ES-I3 (cell line): ENCODE data around the gene PTPRE.

Experiments used
- H3K36me3 ChIP-seq: 2 replicates; pipeline ENCODE4 v1.6.1; 2013; ENCODE audit warnings: mild to moderate bottlenecking, low read length, control low read depth, moderate library complexity; ENCODE audit not compliant: insufficient read depth
- H3K4me1 ChIP-seq: 2 replicates; pipeline ENCODE4 v1.6.1; 2013; ENCODE audit warnings: mild to moderate bottlenecking, control low read depth, low read length; ENCODE audit not compliant: insufficient read depth
- H3K9ac ChIP-seq: 2 replicates; pipeline ENCODE4 v1.6.1; 2013; ENCODE audit warnings: low read depth, mild to moderate bottlenecking, low read length, moderate library complexity
- H3K9me3 ChIP-seq: 2 replicates; pipeline ENCODE4 v1.6.1; 2013; ENCODE audit warnings: mild to moderate bottlenecking, low read length, moderate library complexity; ENCODE audit not compliant: control insufficient read depth, insufficient read depth

The PTPRE gene

DNA sequence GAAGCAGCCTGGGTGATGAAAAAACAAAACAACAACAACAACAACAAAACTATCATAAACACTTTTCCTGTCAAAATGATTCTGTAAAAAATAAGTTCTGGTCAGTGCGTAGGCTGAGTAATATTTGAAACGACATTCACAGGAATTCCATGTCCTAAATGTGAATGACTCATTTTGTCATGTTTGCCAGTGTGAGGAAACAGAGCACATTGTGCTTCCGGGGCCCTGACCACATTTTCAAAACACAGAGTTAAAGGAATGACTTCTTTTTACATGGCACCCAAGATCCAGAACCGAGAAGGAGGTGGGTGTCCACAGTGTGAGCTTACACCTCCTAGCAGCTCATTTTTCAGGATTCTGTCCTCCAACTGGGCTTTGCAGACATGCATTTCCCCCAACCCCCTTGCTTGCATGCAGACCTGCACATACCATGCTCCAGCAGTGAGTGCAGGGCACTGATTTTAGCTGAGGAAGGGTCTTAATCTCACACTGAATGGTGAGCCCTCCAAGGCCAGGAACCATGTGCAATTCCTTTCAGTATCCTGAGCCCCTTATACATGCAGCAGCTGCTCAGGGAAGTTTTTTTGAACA lies 17.2 kb upstream of the PTPRE start:
- H3K9me3 ChIP-seq: no peaks in the 10 kb centered on the region
- H3K9ac ChIP-seq: no peak overlapping the region
- no peaks in the 10 kb centered on the region for H3K36me3 ChIP-seq
- H3K4me1 ChIP-seq: no peaks in the 10 kb centered on the region

DNA sequence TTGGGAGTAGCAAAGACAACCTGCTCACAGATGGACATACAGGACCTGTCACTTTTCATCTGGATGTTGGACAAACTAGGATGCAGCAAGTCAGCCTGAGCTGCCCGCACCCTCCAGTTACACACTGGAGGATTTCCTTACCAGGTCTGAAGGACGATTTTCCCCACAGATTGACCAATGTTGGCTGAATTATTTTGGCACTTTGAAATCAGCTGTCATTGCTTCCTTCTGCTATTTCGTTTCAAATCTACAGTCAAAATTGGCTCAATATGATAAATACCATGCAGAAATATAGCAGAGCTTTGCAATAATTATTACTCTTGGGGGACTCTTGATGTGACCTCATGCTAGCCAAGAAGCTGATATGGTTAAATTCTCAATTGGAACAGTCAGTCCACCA lies 16.7 kb upstream of the PTPRE start:
- H3K9me3 ChIP-seq: no peaks in the 10 kb centered on the region
- no peaks in the 10 kb centered on the region for H3K36me3 ChIP-seq
- no peaks in the 10 kb centered on the region for H3K4me1 ChIP-seq
- no peak overlapping the region for H3K9ac ChIP-seq

DNA sequence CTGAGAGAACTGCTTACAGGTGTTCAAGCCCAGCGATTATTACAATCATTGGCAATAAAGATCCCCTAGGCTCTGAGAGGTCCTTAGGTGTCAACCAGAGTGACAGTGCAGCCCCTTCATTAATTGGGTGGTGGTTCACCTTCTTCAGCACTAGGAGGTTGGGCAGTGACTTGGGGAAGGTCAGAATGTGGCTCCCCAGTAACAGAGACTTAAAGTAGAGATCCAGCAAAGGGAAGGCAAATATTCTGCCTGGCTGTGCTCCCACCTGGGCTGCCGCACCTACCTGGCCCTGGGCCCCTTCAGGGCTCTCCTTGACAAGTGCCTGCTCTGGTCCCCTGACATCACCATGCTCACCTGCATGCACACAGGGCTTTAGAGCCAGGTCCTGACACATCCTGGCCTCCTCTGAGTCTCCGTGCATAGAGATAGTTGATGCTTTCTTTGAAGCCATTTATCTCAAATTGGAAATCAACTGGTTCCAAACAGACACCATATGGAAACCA lies 16.0 kb upstream of the PTPRE start:
- no peaks in the 10 kb centered on the region for H3K36me3 ChIP-seq
- no peaks in the 10 kb centered on the region for H3K9me3 ChIP-seq
- H3K4me1 ChIP-seq: no peaks in the 10 kb centered on the region
- no peak overlapping the region for H3K9ac ChIP-seq

DNA sequence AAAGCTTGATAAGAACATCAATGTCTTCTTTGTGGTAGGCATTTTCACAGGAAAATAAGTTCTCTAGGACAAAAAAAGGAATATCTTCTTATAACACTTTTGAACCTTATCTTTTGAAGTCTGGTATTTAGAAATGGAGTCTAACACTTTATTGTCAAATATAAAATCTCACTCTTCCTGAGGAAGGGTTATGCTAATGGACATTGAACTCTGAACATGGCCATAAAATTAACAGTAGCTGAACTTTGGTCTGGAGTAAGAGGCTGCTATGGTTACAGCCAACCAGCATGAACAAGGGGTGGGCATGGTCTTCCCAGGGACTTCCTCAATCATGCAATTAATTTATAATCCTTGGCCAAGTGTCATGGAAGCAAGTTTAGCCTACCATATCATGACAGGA lies 14.2 kb upstream of the PTPRE start, which contains the start of gene CLRN3:
CLRN3 (minus strand) TSS at position 199 of the 400 bp plus-strand sequence; CDS start at position 42, 157 bp downstream.
- H3K9ac ChIP-seq: no peak within 1 kb of the TSS
- no peaks in the 10 kb centered on the region for H3K36me3 ChIP-seq
- no peaks in the 10 kb centered on the region for H3K4me1 ChIP-seq
- H3K9me3 ChIP-seq: no peaks in the 10 kb centered on the region

DNA sequence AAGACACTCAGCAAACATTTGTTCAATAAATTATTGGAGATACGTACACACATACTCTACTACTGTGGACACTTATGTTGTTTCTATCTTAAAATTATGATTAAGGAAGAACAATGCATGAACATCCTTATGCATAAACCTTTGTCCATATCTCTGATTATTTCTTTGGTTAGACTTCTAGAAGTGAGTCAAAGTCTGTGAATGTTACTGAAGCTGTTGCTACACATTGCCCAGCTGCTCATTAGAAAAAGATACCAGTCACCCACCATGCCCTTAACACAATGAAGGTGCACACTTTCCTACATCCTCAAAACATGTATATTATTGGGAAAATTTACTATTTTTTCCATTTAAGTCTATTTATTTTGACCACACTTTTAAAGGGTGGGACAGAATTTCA lies 12.8 kb upstream of the PTPRE start:
- H3K36me3 ChIP-seq: no peaks in the 10 kb centered on the region
- H3K9ac ChIP-seq: no peak overlapping the region
- no peaks in the 10 kb centered on the region for H3K4me1 ChIP-seq
- H3K9me3 ChIP-seq: no peaks in the 10 kb centered on the region

DNA sequence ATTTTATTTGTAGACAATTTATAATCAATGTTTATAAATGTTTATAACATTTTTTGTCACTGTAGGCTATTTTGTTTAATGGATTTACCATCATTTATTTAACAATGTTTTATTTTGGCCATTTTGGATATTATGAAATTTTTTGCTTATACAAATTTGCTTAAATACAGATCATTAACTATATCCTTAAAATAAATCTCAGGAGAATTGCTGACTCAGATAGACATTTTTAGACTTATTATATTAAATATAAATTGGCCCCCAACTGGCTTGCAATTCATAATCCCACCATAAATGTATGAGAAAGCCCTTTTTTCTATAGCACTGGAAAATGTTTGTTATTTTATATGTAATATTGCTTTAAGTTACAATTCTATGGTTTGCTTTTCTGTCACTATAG lies 10.3 kb upstream of the PTPRE start:
- no peak overlapping the region for H3K9ac ChIP-seq
- H3K4me1 ChIP-seq: no peaks in the 10 kb centered on the region
- no peaks in the 10 kb centered on the region for H3K36me3 ChIP-seq
- H3K9me3 ChIP-seq: no peaks in the 10 kb centered on the region

DNA sequence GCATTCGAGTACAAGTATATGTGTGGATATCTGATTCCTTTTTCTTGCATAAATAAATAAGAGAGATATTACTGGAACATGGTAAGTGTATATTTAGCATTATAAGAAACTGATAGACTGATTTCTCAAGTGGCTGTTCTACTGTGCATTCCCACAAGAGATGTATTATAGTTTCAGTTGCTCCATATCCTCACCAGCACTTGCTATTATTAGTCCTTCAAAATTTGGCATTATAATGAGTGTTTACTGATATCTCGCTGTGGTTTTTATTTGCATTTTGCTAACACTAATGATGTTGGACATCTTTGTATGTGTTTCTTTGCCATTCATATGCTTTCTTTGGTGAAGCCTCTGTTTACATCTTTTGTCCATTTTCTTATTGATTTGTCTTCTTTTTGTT lies 9.7 kb upstream of the PTPRE start:
- no peaks in the 10 kb centered on the region for H3K9me3 ChIP-seq
- H3K9ac ChIP-seq: no peak overlapping the region
- H3K36me3 ChIP-seq: no peaks in the 10 kb centered on the region
- H3K4me1 ChIP-seq: no peaks in the 10 kb centered on the region

DNA sequence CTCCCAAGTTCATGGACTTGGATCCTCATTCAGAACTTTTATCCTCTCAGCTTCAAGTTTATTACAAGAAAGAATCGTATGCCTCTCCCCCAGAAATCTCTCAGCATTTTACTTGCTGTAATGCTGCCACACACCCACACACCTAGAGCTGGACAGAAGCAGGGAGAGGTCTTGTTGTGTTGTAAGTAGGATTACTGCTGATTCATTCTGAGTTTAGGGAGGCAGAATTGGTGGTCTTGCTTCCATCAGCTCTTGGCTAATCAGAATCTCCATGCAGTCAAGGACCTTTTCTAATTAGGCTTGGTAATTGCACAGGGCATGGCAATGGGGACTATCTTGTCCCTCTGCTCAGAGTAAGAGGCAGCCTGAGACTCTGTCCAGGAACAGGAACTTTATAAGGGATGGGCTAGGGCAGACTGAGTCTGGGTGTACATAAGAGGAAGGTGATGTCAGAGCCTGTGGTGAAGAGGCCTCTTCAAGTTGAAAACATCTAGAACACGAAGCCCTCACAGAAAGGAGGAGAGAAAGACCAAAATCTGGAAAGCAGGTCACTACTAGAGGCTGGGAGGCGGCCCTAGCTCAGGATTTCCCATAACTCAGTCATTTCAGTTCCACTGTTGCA lies 7.0 kb upstream of the PTPRE start:
- H3K36me3 ChIP-seq: no peaks in the 10 kb centered on the region
- no peaks in the 10 kb centered on the region for H3K4me1 ChIP-seq
- H3K9me3 ChIP-seq: no peaks in the 10 kb centered on the region
- no peak overlapping the region for H3K9ac ChIP-seq

DNA sequence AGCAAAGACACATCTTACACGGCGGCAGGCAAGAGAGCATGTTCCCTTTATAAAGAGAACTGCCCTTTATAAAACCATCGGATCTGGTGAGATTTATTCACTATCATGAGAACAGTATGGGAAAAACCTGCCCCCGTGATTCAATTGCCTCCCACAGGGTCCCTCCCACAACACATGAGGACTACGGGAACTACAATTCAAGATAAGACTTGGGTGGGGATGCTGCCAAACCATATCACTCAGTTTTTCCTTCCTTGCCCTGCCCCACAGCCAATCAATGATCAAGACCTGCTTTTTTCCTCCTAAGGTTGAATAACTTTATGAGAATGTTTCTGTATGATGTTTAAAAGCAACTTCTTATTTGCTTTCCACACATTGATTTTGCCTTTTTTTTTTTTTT lies 3.1 kb upstream of the PTPRE start:
- Histone ChIP-seq H3K9me3 (no peaks in the 10 kb centered on the region), H3K9ac (no peak overlapping the region), H3K4me1 (no peaks in the 10 kb centered on the region), H3K36me3 (no peaks in the 10 kb centered on the region)

DNA sequence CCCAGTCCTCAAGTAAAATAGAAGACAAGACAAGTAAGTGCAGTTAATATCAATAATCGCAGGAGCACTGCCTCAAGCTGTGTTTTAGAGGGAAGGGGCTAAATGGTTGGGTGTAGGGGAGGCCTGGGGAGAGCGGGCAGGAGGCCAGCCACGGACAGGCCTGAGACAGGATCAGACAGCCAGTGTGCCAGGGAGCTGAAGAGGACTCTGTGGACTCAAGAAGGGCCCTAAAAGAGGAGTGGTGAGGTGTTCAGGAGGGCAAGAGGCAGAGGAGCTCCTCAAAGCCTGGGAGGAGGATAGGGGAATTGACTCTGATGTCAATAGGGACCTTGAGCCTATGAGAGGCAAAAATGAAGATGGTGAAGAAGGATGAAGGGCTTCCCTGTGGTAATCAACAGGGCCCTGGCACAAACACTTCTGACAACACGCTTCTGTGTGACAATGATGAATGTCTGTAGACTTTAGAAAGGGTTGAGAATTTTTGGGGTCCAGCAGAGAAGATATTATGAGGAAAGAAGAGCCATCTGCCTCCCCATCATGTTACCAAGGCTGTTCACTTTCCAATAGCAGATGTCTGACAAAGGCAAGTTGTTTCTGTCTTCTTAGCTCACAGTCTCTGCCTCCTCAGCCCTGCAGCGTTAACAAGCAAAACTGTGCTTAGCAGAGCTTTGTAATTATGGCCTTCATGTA lies 2.4 kb upstream of the PTPRE start:
- no peaks in the 10 kb centered on the region for H3K4me1 ChIP-seq
- no peak overlapping the region for H3K9ac ChIP-seq
- H3K36me3 ChIP-seq: no peaks in the 10 kb centered on the region
- H3K9me3 ChIP-seq: no peaks in the 10 kb centered on the region

DNA sequence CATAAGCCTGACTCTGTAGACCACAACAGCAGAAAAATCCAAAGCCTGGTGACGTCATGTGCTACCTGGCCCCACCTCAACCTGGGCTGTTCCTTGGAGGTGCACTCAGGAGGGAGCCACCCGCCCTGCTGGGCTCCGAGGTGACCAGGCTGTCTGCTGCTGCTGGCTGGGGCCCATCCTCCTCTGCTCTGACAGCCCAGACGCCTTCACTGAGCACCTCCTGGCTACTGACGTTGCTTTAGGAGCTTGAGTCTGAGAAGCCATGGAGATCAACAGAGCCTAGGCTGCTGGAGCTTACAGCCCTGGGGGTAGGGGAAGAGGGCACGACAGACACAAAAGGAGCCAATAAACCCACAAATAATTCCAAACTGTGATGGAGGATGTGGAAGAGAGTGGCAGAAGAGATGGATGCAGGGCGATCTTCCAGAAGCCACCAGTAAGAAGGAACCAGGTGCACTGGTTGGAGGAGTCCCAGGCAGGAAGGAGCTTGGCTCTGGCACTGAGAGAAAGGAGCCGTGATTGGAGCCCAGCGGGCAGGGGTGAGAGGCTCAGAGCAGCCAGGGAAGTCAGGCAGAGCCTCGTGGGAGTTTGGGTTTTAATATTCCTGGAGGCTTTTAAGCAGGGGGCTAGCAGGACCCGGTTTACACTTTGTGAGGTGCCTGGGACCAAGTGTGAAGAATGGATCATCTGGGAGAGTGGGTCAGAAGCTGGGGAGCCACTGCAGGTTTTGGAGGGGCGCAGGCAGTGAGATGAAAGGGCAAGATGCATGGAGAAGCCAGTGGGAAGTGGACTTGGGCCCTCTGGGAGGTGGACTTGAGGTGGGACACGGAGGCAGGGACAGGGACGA lies 1.7 kb upstream of the PTPRE start:
- H3K4me1 ChIP-seq: no peaks in the 10 kb centered on the region
- no peak overlapping the region for H3K9ac ChIP-seq
- H3K9me3 ChIP-seq: no peaks in the 10 kb centered on the region
- H3K36me3 ChIP-seq: no peaks in the 10 kb centered on the region

DNA sequence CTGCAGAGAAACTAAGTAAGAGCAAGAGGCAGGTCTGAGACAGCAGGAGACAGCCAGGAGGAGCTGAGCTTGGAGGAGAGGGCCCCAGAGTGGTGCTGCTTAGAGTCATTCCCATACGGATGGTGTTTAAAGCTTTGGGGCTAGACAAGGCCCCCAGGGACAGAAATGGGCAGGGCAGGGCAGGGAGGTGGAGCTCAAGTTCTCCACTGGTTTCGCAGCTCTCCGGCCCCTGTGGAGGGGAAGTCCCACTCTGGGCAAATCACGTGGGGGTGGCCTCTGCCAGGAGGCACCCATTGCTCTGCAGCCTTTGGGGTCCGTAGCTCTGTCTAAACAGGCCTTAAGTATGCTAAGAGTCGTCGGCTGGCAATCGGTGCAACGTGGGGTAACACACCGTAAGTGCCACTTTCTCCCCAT lies 1.0 kb upstream of the PTPRE start:
- H3K9ac ChIP-seq: no peak overlapping the region
- H3K4me1 ChIP-seq: no peaks in the 10 kb centered on the region

DNA sequence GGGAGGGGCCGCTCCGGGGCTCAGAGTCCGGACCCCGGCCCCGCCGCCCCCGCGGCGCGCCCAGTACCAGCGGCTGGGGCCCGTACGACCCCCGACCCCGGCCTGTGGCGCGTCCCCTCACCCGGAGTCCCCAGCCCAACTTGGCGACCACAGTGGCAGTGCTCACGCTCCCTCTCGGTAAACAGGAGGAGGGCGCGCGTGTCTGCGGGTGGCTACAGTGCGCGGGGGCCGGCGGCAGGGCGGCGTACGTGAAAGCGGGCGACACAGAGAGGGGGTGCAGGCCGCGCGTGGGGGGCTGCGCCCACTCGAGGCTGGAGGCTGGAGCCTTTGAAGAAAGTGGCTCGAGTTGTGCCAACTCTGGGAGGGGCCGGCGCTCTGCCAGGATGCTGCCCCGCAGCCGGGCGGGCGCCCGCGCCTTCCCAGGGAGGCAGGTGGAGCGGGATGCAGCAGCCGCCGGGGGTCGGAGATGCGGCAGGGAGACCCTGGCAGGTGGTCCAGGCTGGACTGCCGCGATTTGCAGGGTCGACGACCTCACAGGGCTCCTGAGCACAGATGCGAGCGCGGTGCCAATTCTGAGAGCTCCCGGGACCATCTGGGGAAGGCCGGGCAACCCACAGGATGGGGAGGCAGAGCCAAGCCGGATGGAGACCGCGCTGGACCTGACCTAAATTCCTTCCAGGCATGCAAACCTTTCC lies 655 bp downstream of the PTPRE start:
- Histone ChIP-seq H3K36me3 (no peaks in the 10 kb centered on the region), H3K9ac (peak overlapping the region; percentile 50; the same call in 1 of the 2 replicates), H3K4me1 (no peaks in the 10 kb centered on the region), H3K9me3 (no peaks in the 10 kb centered on the region)

More for the DNA sequence above, 1.0 kb upstream of the PTPRE start:
- Histone ChIP-seq H3K9me3 (no peaks in the 10 kb centered on the region), H3K36me3 (no peaks in the 10 kb centered on the region)
